Kidney (tissue), 14 donors: ENCODE results near the gene GFRA4. TPM values are rescaled to one million over a fixed set of nuclear protein-coding genes. Genes with fewer than 3 reads are reported as not detected.

Experiments
- DNase-seq, 5 donors: peaks; one replicate each; pipeline ENCODE4 v3.0.0-alpha.2; 2013 to 2020
- FAIRE-seq: peaks from 2 replicates; lab custom pipeline; 2012; peaks lifted over from hg19 to GRCh38; lab: Jason Lieb, UNC
- H3K27ac ChIP-seq, 2 donors: one replicate each; pipeline ENCODE4 v1.7.0; 2013; ENCODE audit warnings: low read depth in 2 of 2, low read length in 2 of 2, inconsistent platforms in 1 of 2
- H3K27me3 ChIP-seq: one replicate; pipeline ENCODE4 v1.7.1; 2013; ENCODE audit warnings: low read length, inconsistent platforms; ENCODE audit not compliant: control insufficient read depth, insufficient read depth
- H3K36me3 ChIP-seq, 3 donors: one replicate each; pipeline versions ENCODE4 v1.7.0 to v1.7.1; 2013; ENCODE audit warnings: low read length in 3 of 3, control low read depth in 1 of 3, inconsistent platforms in 1 of 3; ENCODE audit not compliant: insufficient read depth in 3 of 3, control insufficient read depth in 2 of 3
- H3K4me1 ChIP-seq, 3 donors: one replicate each; pipeline versions ENCODE4 v1.7.0 to v1.7.1; 2013; ENCODE audit warnings: low read length in 3 of 3, inconsistent platforms in 1 of 3, low read depth in 1 of 3; ENCODE audit not compliant: control insufficient read depth in 2 of 3, insufficient read depth in 2 of 3
- H3K4me3 ChIP-seq, 3 donors: one replicate each; pipeline versions ENCODE4 v1.7.0 to v1.8.1; 2013; ENCODE audit warnings: low read length in 3 of 3, control low read depth in 1 of 3, inconsistent platforms in 1 of 3
- H3K9ac ChIP-seq, 3 donors: one replicate each; pipeline versions ENCODE4 v1.7.0 to v1.7.1; 2013; ENCODE audit warnings: low read length in 3 of 3, control low read depth in 1 of 3, inconsistent platforms in 1 of 3
- H3K9me3 ChIP-seq, 3 donors: one replicate each; pipeline versions ENCODE4 v1.7.0 to v1.7.1; 2013; ENCODE audit warnings: low read length in 3 of 3, control low read depth in 1 of 3, inconsistent platforms in 1 of 3; ENCODE audit not compliant: control insufficient read depth in 2 of 3, insufficient read depth in 1 of 3
- CTCF ChIP-seq: IDR thresholded peaks from 3 replicates; pipeline ENCODE4 v1.5.1; 2012; ENCODE audit warnings: mild to moderate bottlenecking, moderate library complexity, borderline replicate concordance; ENCODE audit not compliant: insufficient read depth; ENCODE audit errors: extremely low read depth
- intact Hi-C: fragments of 100-400 bp; cut with DNase I; formaldehyde crosslinking; loops from one replicate; pipeline ENCODE4 v1.11.1; 2022
- polyA plus RNA-seq: library from polyadenylated mRNA; stranded (reverse); fragments of 350-450 nt; fragmentation: Illumina TruSeq; extraction: RNeasy Lipid Tissue Mini Kit (QIAGEN cat#74804); gene quantifications from one replicate; pipeline ENCODE4 v1.2.3, GENCODE V29; 2014; ENCODE audit warnings: low read depth, low replicate concordance; ENCODE audit not compliant: insufficient read depth
- total RNA-seq: library from RNA; stranded (reverse); fragmentation: NEBNext Ultra II Directional; extraction: Animal tissue kit (Norgen Biotek cat#: 25700); gene quantifications from one replicate; pipeline ENCODE4 v1.2.1, GENCODE V29; 2021
- donor health status: control.
- donor health status: control.
- donor health status: control.
- donor health status: control.
- donor health status: control.
- donor health status: DM: yes; HTN: yes; CAD: no.
- donor health status: Normal renal cell carcinoma (clear cell type).

Gene GFRA4
- total and polyA plus RNA-seq, 2 donors from 2014 or later: 0.56 TPM; not detected in 1

GRCh38 chr20:3611901-3612300 lies 51.3 kb downstream of the GFRA4 start:
- Histone ChIP-seq H3K4me3 (no peak overlapping the region), H3K9ac (no peak overlapping the region), H3K9me3 (no peaks in the 10 kb centered on the region), H3K36me3 (peaks cover 0 to 2% (median 0%) of the 10 kb centered on the region in 3 donors), H3K27ac (no peak overlapping the region), H3K27me3 (no peaks in the 10 kb centered on the region), H3K4me1 (no peaks in the 10 kb centered on the region)
- FAIRE-seq (no peak), DNase-seq (no peak)
- TF ChIP-seq CTCF: no peak
- intact Hi-C loops: no loop called here

Other genes starting within 250 kb of the GFRA4 start
- gene ATRN, start 192.4 kb downstream of the GFRA4 start, total RNA-seq: 48.1 TPM
- 15.7 TPM for gene ATRN, start 192.4 kb downstream of the GFRA4 start, polyA plus RNA-seq
- 4.3 TPM for gene ADAM33, start 18.6 kb upstream of the GFRA4 start, total RNA-seq
- 4.1 TPM for gene ADAM33, start 18.6 kb upstream of the GFRA4 start, polyA plus RNA-seq
- 20.2 TPM for gene SIGLEC1, start 49.2 kb upstream of the GFRA4 start, total RNA-seq
- 2.4 TPM for gene SIGLEC1, start 49.2 kb upstream of the GFRA4 start, polyA plus RNA-seq
- gene HSPA12B, start 69.3 kb upstream of the GFRA4 start, total RNA-seq: 18.9 TPM
- gene HSPA12B, start 69.3 kb upstream of the GFRA4 start, polyA plus RNA-seq: 8.7 TPM
- gene ADISSP, start 104.4 kb upstream of the GFRA4 start, total RNA-seq: 26.3 TPM
- gene ADISSP, start 104.4 kb upstream of the GFRA4 start, polyA plus RNA-seq: 31.8 TPM
- 3.4 TPM for gene SPEF1, start 118.0 kb upstream of the GFRA4 start, total RNA-seq
- 3.8 TPM for gene SPEF1, start 118.0 kb upstream of the GFRA4 start, polyA plus RNA-seq
- 99.8 TPM for gene CENPB, start 123.3 kb upstream of the GFRA4 start, total RNA-seq
- gene CENPB, start 123.3 kb upstream of the GFRA4 start, polyA plus RNA-seq: 56.2 TPM
- 40.3 TPM for gene CDC25B, start 132.9 kb upstream of the GFRA4 start, total RNA-seq
- gene CDC25B, start 132.9 kb upstream of the GFRA4 start, polyA plus RNA-seq: 24.1 TPM
- 19.5 TPM for gene AP5S1, start 157.1 kb upstream of the GFRA4 start, total RNA-seq
- gene AP5S1, start 157.1 kb upstream of the GFRA4 start, polyA plus RNA-seq: 16.0 TPM
- 46.8 TPM for gene MAVS, start 183.4 kb upstream of the GFRA4 start, total RNA-seq
- gene MAVS, start 183.4 kb upstream of the GFRA4 start, polyA plus RNA-seq: 10.0 TPM
- gene PANK2, start 226.0 kb upstream of the GFRA4 start, total RNA-seq: 44.9 TPM
- 26.8 TPM for gene PANK2, start 226.0 kb upstream of the GFRA4 start, polyA plus RNA-seq